ENCODE results near the gene RNPEPL1. TPM values are rescaled to one million over a fixed set of nuclear protein-coding genes. Genes with fewer than 3 reads are reported as not detected.

RNPEPL1 gene
- total and polyA plus RNA-seq, 5 donors from 2014 or later, result 28.5 to 167 (median 70.8) TPM

DNA sequence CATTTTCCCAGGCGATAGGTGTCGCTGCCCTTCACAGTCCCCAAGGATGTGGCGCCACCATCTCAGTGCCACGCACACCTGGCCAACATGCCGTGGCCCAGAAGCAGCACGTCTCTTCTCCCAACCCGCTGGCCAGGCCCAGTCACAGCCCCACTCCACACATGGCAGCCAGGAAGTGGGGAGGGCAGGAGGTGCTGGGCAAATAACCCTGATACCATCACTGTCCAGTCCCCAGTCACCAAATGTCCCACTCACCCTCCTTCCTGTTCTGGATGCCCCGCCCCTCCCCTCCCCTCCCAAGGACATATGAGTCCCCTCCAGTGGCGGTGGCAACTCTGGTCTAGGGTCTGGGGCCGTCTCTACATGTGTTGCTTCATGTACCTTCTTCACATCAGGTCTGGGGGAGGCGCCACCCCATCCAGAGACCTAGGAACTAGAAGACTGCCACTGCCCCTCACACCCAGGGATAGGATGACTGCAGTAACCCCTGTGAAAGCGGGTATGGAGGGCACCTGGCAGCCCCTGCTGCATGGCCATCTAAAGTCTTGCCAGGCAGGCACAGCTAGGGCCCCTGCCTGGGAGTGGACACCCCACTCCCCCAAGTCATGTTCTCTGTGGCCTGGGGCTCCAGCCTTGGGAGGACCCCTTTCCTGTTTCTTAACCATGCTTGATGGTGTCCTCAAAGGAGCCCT is 10.9 kb downstream of the RNPEPL1 start:
- Mint-ChIP-seq H3K9me3 (no peaks in the 10 kb centered on the region), H3K4me3 (peak overlapping the region; percentile 44 to 90 (median 68)), H3K4me1 (peaks cover 14 to 34% (median 20%) of the 10 kb centered on the region in 4 donors), H3K36me3 (peaks cover 25% of the 10 kb centered on the region), H3K27me3 (no peaks in the 10 kb centered on the region), H3K27ac (peak overlapping the region; percentile 90 to 91 (median 91))
- Histone ChIP-seq H3K27me3 (ENCODE audit: control insufficient read depth, insufficient read depth, low read length) (no peaks in the 10 kb centered on the region), H3K36me3 (ENCODE audit: control insufficient read depth, insufficient read depth, low read length) (peaks cover 33% of the 10 kb centered on the region), H3K27ac (ENCODE audit: insufficient read depth, low read length, poor library complexity, severe bottlenecking) (peak overlapping the region; percentile 58), H3K4me3 (ENCODE audit: low read depth, low read length) (no peak overlapping the region), H3K9me3 (ENCODE audit: control insufficient read depth in 2 of 2, low read length in 2 of 2) (no peaks in the 10 kb centered on the region), H3K4me1 (ENCODE audit: control insufficient read depth, insufficient read depth, low read length, poor library complexity, severe bottlenecking) (peaks cover 26% of the 10 kb centered on the region)
- DNase-seq (peak in 1 of 3 donors; percentile 28), ATAC-seq (ENCODE audit: low read depth in 2 of 2) (peak in 1 of 2 donors; percentile 3)

DNA sequence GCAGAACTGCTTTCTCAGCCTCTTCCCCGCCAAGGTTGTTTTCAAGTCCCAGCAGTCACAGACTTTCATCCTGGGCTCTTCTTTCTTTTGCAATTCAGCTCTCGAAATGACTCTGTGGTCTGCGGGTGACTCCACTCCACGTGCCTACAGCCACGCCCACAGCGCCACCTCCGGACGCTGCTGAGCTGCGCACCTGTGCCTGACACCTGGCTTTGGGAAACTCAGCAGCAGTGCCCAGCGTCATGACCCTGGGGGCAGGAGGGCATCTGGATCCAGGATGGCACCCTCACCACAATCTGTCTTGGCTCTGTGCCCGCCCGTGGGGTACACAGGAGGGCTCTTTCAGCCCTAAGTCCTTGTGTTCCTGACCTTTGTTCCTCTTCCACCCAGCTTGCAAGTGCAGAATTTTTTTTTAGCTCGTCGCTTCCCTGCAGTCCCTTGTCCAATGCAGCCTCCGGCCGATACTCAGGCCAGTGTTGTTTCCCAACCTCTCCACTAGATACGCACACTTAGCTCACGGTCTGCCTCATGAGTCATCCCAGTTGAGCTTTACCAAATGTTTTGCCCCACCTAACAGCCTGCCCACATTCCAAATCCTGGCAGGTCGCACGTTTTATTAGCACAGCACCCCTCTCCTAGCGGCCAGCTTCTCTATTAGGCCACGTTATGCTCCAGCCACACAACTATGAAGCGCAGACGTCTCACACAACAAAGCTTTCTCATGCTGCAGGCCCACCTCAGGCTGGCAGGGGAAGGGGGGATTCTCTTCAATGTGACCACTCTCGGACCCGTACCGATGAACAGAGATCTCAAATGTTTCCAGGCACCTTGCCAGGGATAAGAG is 11.7 kb downstream of the RNPEPL1 start:
- Histone ChIP-seq H3K4me3 (ENCODE audit: low read depth, low read length) (no peak overlapping the region), H3K27ac (ENCODE audit: insufficient read depth, low read length, poor library complexity, severe bottlenecking) (peak overlapping the region; percentile 58), H3K4me1 (ENCODE audit: control insufficient read depth, insufficient read depth, low read length, poor library complexity, severe bottlenecking) (peaks cover 34% of the 10 kb centered on the region), H3K9me3 (ENCODE audit: control insufficient read depth in 2 of 2, low read length in 2 of 2) (no peaks in the 10 kb centered on the region), H3K36me3 (ENCODE audit: control insufficient read depth, insufficient read depth, low read length) (peaks cover 25% of the 10 kb centered on the region), H3K27me3 (ENCODE audit: control insufficient read depth, insufficient read depth, low read length) (no peaks in the 10 kb centered on the region)
- H3K27me3 Mint-ChIP-seq, result no peaks in the 10 kb centered on the region
- ATAC-seq (ENCODE audit: low read depth in 2 of 2) (peak; percentile 90 to 92), DNase-seq (peak; percentile 73 to 89 (median 80))
- H3K36me3 Mint-ChIP-seq, result peaks cover 25% of the 10 kb centered on the region
- H3K4me1 Mint-ChIP-seq, result peaks cover 14 to 41% (median 21%) of the 10 kb centered on the region in 4 donors
- H3K27ac Mint-ChIP-seq, result peak overlapping the region; percentile 90 to 91 (median 91)
- H3K4me3 Mint-ChIP-seq, result peak overlapping the region; percentile 44 to 90 (median 68)
- H3K9me3 Mint-ChIP-seq, result no peaks in the 10 kb centered on the region

DNA sequence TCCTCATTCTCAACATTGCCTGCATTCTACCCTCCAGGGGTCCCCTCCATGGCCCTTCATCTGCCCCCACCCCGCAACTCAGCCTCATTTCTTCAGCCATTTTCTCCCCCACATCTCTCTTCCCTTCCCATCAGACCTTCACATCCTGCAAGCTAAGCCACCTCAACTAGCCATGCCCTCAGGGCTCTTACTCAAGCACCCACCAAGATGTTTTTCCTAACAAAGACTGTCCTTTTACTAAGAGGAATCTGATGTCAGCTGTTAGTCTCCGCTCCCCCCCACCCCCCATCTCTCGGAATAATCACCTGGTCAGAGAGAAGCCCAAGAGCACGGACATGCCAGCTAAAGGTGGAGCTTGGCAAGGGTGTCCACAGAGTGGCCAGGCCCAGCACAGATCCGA is 13.5 kb downstream of the RNPEPL1 start:
- peaks cover 14 to 53% (median 25%) of the 10 kb centered on the region in 4 donors for H3K4me1 Mint-ChIP-seq
- H3K27me3 Mint-ChIP-seq, result no peaks in the 10 kb centered on the region
- no peak for ATAC-seq (ENCODE audit: low read depth in 2 of 2)
- Histone ChIP-seq H3K4me1 (ENCODE audit: control insufficient read depth, insufficient read depth, low read length, poor library complexity, severe bottlenecking) (peaks cover 44% of the 10 kb centered on the region), H3K4me3 (ENCODE audit: low read depth, low read length) (no peak overlapping the region), H3K27me3 (ENCODE audit: control insufficient read depth, insufficient read depth, low read length) (no peaks in the 10 kb centered on the region), H3K36me3 (ENCODE audit: control insufficient read depth, insufficient read depth, low read length) (peaks cover 11% of the 10 kb centered on the region), H3K27ac (ENCODE audit: insufficient read depth, low read length, poor library complexity, severe bottlenecking) (no peak overlapping the region), H3K9me3 (ENCODE audit: control insufficient read depth in 2 of 2, low read length in 2 of 2) (no peaks in the 10 kb centered on the region)
- DNase-seq, result no peak
- peak overlapping the region in 1 of 3 donors; percentile 49 for H3K27ac Mint-ChIP-seq
- no peaks in the 10 kb centered on the region for H3K9me3 Mint-ChIP-seq
- peaks cover 25% of the 10 kb centered on the region for H3K36me3 Mint-ChIP-seq
- H3K4me3 Mint-ChIP-seq, result peak overlapping the region in 2 of 4 donors; percentile 51 to 65

DNA sequence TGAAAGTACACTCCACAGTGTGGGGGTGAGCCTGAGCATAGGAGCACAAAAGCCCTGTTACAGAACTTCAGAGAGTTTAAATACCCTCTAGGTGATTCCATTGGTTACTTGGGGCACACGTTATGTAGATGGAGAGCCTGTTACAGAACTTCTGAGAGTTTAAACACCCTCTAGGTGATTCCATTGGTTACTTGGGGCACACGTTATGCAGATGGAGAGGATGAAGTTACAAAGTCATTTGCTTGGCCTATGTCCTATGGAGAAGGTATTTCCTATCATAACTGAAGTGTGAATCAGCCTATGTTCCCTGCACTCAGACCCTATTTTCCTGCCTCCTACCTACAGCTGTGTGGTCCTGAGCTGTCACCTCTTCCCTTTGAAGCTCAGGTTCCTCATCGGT is 14.5 kb downstream of the RNPEPL1 start:
- no peaks in the 10 kb centered on the region for H3K27me3 Mint-ChIP-seq
- Histone ChIP-seq H3K4me1 (ENCODE audit: control insufficient read depth, insufficient read depth, low read length, poor library complexity, severe bottlenecking) (peaks cover 52% of the 10 kb centered on the region), H3K36me3 (ENCODE audit: control insufficient read depth, insufficient read depth, low read length) (peaks cover 5% of the 10 kb centered on the region), H3K4me3 (ENCODE audit: low read depth, low read length) (no peak overlapping the region), H3K27me3 (ENCODE audit: control insufficient read depth, insufficient read depth, low read length) (no peaks in the 10 kb centered on the region), H3K27ac (ENCODE audit: insufficient read depth, low read length, poor library complexity, severe bottlenecking) (no peak overlapping the region), H3K9me3 (ENCODE audit: control insufficient read depth in 2 of 2, low read length in 2 of 2) (no peaks in the 10 kb centered on the region)
- H3K27ac Mint-ChIP-seq, result peak overlapping the region in 2 of 3 donors; percentile 38 to 49
- H3K9me3 Mint-ChIP-seq, result no peaks in the 10 kb centered on the region
- H3K36me3 Mint-ChIP-seq, result peaks cover 25% of the 10 kb centered on the region
- peak overlapping the region in 2 of 4 donors; percentile 51 to 65 for H3K4me3 Mint-ChIP-seq
- no peak for ATAC-seq (ENCODE audit: low read depth in 2 of 2)
- DNase-seq, result no peak
- peaks cover 14 to 60% (median 28%) of the 10 kb centered on the region in 4 donors for H3K4me1 Mint-ChIP-seq

DNA sequence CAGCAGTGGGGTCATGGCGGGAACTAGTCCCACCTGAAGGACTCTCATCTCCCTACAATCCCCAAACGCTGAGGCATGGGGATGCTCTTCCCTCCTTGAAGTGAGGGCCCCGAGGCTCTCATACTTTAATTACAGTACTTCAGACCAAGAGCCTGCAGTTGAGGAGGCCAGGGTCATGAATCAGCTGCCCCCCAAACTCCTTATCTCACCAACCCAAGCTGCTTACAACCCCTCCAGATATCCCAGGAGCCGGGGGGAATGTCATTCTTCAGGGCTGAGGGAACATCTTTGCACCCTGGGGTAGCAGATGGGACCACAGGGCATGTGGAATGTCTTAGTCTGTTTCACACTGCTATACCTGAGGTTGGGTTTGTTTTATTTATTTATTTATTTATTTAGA is 15.5 kb downstream of the RNPEPL1 start:
- DNase-seq, result no peak
- Mint-ChIP-seq H3K4me3 (peak overlapping the region in 2 of 4 donors; percentile 65 to 81), H3K36me3 (peaks cover 25% of the 10 kb centered on the region), H3K4me1 (peaks cover 14 to 68% (median 38%) of the 10 kb centered on the region in 4 donors), H3K27me3 (no peaks in the 10 kb centered on the region), H3K27ac (no peak overlapping the region), H3K9me3 (no peaks in the 10 kb centered on the region)
- no peak overlapping the region for H3K4me3 ChIP-seq (ENCODE audit: low read depth, low read length)
- no peaks in the 10 kb centered on the region for H3K9me3 ChIP-seq (ENCODE audit: control insufficient read depth in 2 of 2, low read length in 2 of 2)
- peaks cover 55% of the 10 kb centered on the region for H3K4me1 ChIP-seq (ENCODE audit: control insufficient read depth, insufficient read depth, low read length, poor library complexity, severe bottlenecking)
- H3K27me3 ChIP-seq (ENCODE audit: control insufficient read depth, insufficient read depth, low read length), result no peaks in the 10 kb centered on the region
- no peak for ATAC-seq (ENCODE audit: low read depth in 2 of 2)
- H3K27ac ChIP-seq (ENCODE audit: insufficient read depth, low read length, poor library complexity, severe bottlenecking), result no peak overlapping the region
- H3K36me3 ChIP-seq (ENCODE audit: control insufficient read depth, insufficient read depth, low read length), result peaks cover 5% of the 10 kb centered on the region

DNA sequence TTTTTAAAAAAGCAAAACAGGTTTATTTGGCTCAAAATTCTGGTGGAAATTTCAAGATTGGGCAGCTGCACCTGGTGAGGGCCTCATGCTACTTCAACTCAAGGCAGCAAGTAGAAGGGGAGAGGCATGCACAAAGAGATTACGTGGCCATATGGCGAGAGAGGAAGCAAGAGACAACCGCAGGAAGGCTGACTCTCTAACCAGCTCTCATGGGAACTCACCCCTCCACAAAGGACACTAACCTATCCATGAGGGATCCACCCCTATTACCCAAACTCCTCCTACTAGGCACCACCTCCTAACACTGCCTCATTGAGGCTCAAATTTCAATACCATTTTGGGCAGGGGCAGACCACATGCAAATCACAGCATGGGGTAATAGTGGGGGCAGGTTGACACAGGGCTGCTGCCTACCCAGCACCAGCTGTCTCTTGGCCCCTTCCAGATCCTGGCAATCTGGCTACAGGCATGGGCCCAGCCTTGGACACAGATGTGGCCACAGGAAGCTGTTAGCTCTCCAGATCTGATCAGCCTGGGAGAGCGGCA is 16.3 kb downstream of the RNPEPL1 start:
- H3K4me3 ChIP-seq (ENCODE audit: low read depth, low read length), result no peak overlapping the region
- ATAC-seq (ENCODE audit: low read depth in 2 of 2) (no peak), DNase-seq (peak in 1 of 3 donors; percentile 9)
- Mint-ChIP-seq H3K4me1 (peaks cover 12 to 66% (median 39%) of the 10 kb centered on the region in 4 donors), H3K27me3 (no peaks in the 10 kb centered on the region), H3K9me3 (no peaks in the 10 kb centered on the region), H3K27ac (peak overlapping the region in 1 of 3 donors; percentile 55), H3K4me3 (peak overlapping the region; percentile 56 to 94 (median 82)), H3K36me3 (peaks cover 25% of the 10 kb centered on the region)
- H3K4me1 ChIP-seq (ENCODE audit: control insufficient read depth, insufficient read depth, low read length, poor library complexity, severe bottlenecking), result peaks cover 49% of the 10 kb centered on the region
- peaks cover 8% of the 10 kb centered on the region for H3K36me3 ChIP-seq (ENCODE audit: control insufficient read depth, insufficient read depth, low read length)
- no peaks in the 10 kb centered on the region for H3K27me3 ChIP-seq (ENCODE audit: control insufficient read depth, insufficient read depth, low read length)
- H3K9me3 ChIP-seq (ENCODE audit: control insufficient read depth in 2 of 2, low read length in 2 of 2), result no peaks in the 10 kb centered on the region
- no peak overlapping the region for H3K27ac ChIP-seq (ENCODE audit: insufficient read depth, low read length, poor library complexity, severe bottlenecking)

DNA sequence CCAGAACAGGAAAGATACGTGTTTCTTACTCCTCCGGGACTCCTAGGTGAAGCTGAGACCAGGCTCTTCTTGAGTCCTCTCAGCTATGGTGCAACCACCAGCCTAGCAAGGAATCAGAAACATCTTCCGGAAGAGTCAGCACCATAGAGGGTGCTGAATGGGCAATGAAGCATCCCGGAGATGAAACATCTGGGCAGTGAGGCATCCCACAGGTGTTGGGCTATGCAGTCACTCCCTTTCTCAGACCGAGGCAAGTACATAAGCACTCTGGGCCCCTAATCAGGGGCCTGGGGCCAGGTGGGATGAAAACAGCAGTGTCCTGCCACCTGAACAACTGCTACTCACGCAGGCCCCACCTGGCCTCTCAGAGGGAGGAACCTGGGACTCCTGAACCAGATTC is 16.8 kb downstream of the RNPEPL1 start:
- ATAC-seq (ENCODE audit: low read depth in 2 of 2), result no peak
- H3K4me3 Mint-ChIP-seq, result peak overlapping the region; percentile 56 to 96 (median 94)
- H3K9me3 ChIP-seq (ENCODE audit: control insufficient read depth in 2 of 2, low read length in 2 of 2), result no peaks in the 10 kb centered on the region
- peaks cover 12% of the 10 kb centered on the region for H3K36me3 ChIP-seq (ENCODE audit: control insufficient read depth, insufficient read depth, low read length)
- H3K4me3 ChIP-seq (ENCODE audit: low read depth, low read length), result peak overlapping the region; percentile 79
- peaks cover 21% of the 10 kb centered on the region for H3K36me3 Mint-ChIP-seq
- H3K4me1 ChIP-seq (ENCODE audit: control insufficient read depth, insufficient read depth, low read length, poor library complexity, severe bottlenecking), result peaks cover 44% of the 10 kb centered on the region
- H3K9me3 Mint-ChIP-seq, result no peaks in the 10 kb centered on the region
- no peak for DNase-seq
- H3K27ac Mint-ChIP-seq, result no peak overlapping the region
- no peaks in the 10 kb centered on the region for H3K27me3 ChIP-seq (ENCODE audit: control insufficient read depth, insufficient read depth, low read length)
- H3K27ac ChIP-seq (ENCODE audit: insufficient read depth, low read length, poor library complexity, severe bottlenecking), result no peak overlapping the region
- H3K4me1 Mint-ChIP-seq, result peaks cover 6 to 62% (median 33%) of the 10 kb centered on the region in 4 donors
- no peaks in the 10 kb centered on the region for H3K27me3 Mint-ChIP-seq

Data from CD4-positive, CD25-positive, alpha-beta regulatory T cell (primary cell).